ENCODE measurements around the gene ANXA1.

The ANXA1 gene

GRCh38 chr9:73141282-73141681, 10.4 kb upstream of the ANXA1 start:
- no peak for DNase-seq

- DNase-seq, result no peak
These were observed 7.8 kb upstream of the ANXA1 start for GRCh38 chr9:73143711-73144328.

GRCh38 chr9:73146111-73146815, 5.4 kb upstream of the ANXA1 start:
- DNase-seq, result no peak

GRCh38 chr9:73148447-73148937, 3.2 kb upstream of the ANXA1 start:
- DNase-seq, result no peak

- no peak for DNase-seq
These were observed 2.1 kb upstream of the ANXA1 start for GRCh38 chr9:73149371-73150067.

GRCh38 chr9:73152543-73152844, 829 bp downstream of the ANXA1 start:
- no peak for DNase-seq

- no peak for DNase-seq
These were observed 1.3 kb downstream of the ANXA1 start for GRCh38 chr9:73152953-73153352.

- no peak for DNase-seq
These were observed 2.1 kb downstream of the ANXA1 start for GRCh38 chr9:73153793-73154227.

GRCh38 chr9:73154271-73154670, 2.6 kb downstream of the ANXA1 start:
- DNase-seq, result no peak

GRCh38 chr9:73154722-73155121, 3.1 kb downstream of the ANXA1 start:
- no peak for DNase-seq

- no peak for DNase-seq
These were observed 3.7 kb downstream of the ANXA1 start for GRCh38 chr9:73155377-73155776.

GRCh38 chr9:73155968-73156864, 4.6 kb downstream of the ANXA1 start:
- DNase-seq, result no peak

GRCh38 chr9:73156865-73157187, 5.2 kb downstream of the ANXA1 start:
- DNase-seq, result no peak

- DNase-seq, result no peak
These were observed 6.1 kb downstream of the ANXA1 start for GRCh38 chr9:73157811-73158210.

GRCh38 chr9:73158723-73159122, 7.1 kb downstream of the ANXA1 start:
- DNase-seq, result no peak

- DNase-seq, result no peak
These were observed 9.2 kb downstream of the ANXA1 start for GRCh38 chr9:73160868-73161267.

GRCh38 chr9:73162987-73163768, 11.5 kb downstream of the ANXA1 start:
- DNase-seq, result no peak

GRCh38 chr9:73165911-73166310, 14.2 kb downstream of the ANXA1 start:
- DNase-seq, result no peak

- no peak for DNase-seq
These were observed 14.8 kb downstream of the ANXA1 start for GRCh38 chr9:73166468-73166867.

GRCh38 chr9:73167614-73168013, 15.9 kb downstream of the ANXA1 start:
- DNase-seq, result no peak

GRCh38 chr9:73168298-73168934, 16.8 kb downstream of the ANXA1 start:
- DNase-seq, result no peak
